ENCODE measurements around the gene DRC7.

The DRC7 gene

GRCh38 chr16:57752581-57753447 lies 58.2 kb downstream of the DRC7 start:
- H3K9ac ChIP-seq (ENCODE audit: low read depth, low read length): no peak overlapping the region
- peaks cover 2% of the 10 kb centered on the region; the same call in 1 of the 2 replicates for H3K4me1 ChIP-seq (ENCODE audit: insufficient read depth, low read length)
- peaks cover 6% of the 10 kb centered on the region; the same call in 1 of the 2 replicates for H3K36me3 ChIP-seq (ENCODE audit: insufficient read depth, low read length)
- no peaks in the 10 kb centered on the region for H3K9me3 ChIP-seq (ENCODE audit: control insufficient read depth, insufficient read depth, low read length)

DNA sequence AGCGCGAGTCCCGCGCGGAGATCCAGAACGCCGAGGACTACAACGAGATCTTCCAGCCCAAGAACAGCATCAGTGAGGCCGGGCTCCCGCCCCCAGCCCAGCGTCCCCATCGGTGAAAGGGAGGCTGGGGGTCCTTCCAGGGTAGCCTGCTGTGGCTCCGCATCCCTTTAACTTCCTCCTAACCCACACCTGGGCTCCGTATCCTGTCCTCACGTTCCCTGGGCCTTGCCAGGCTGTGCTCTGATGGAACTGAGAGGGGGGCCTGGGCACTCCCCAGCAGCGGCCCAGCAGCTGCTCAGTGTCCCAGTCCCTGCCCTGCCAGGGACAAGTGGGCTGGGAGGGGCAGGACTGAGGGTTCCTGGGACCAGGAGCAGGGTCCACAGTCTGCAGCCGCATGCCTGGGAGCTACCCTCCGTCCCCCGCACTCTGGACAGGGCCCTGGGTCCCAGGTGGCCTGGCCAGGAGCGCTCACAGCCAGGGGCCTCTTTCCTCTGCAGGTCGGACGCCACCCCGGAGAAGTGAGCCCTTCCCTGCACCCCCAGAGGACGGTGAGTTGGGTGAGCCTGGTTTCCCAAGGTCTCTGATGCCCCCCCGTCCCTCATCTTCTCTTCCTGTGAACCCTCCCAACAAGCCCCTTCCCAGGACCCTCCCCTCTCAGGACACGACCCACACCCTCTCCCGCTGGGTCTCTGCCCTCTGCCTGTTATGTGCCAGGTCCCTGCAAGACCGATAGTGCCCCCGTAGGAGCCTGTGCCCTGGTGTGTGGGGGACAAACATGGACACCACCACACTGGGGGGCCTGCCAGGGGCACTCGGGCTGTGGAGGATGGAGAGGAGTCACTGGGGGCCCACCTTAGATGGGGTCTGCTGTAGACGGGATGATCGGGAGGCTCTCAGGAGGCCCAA lies 59.1 kb downstream of the DRC7 start:
- no peak overlapping the region for H3K9ac ChIP-seq (ENCODE audit: low read depth, low read length)
- H3K4me1 ChIP-seq (ENCODE audit: insufficient read depth, low read length): peaks cover 2% of the 10 kb centered on the region; the same call in 1 of the 2 replicates
- no peaks in the 10 kb centered on the region for H3K9me3 ChIP-seq (ENCODE audit: control insufficient read depth, insufficient read depth, low read length)
- peaks cover 6% of the 10 kb centered on the region; the same call in 1 of the 2 replicates for H3K36me3 ChIP-seq (ENCODE audit: insufficient read depth, low read length)

DNA sequence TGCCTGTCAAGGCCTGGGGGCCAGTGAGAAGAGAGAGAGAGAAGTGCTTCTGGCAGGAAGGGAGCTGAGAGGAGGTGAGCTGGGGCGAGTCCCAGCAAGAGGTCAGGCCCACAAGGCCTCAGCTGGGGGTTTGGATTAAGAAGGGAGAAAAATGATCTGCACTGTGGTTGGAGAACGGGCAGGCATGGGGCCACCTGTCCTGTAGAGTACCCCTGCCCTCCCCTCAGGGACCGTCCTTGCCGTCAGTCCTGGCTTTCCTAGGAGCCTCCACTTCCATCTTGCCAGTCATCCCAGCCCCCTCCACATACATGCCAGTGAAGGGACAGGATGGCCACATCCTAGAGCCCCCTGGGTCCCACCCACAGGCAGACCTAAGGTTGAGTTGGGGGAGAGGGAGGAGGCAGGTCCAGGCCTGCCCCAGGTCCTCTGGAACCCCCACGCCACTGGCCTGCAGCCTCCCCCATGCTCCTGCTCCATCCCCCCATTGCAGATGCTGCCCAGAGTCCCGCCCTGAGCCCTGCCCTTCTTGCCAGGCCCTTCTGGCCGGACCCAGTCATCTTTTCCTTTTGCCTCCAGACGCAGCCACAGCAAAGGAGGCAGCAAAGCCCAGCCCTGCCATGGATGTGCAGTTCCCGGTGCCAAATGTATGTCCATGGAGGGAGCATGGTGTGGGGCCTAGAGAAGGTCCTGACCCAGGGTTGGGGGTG lies 59.9 kb downstream of the DRC7 start:
- no peak overlapping the region for H3K9ac ChIP-seq (ENCODE audit: low read depth, low read length)
- H3K36me3 ChIP-seq (ENCODE audit: insufficient read depth, low read length): peaks cover 4% of the 10 kb centered on the region; the same call in 1 of the 2 replicates
- H3K4me1 ChIP-seq (ENCODE audit: insufficient read depth, low read length): peaks cover 2% of the 10 kb centered on the region; the same call in 1 of the 2 replicates
- H3K9me3 ChIP-seq (ENCODE audit: control insufficient read depth, insufficient read depth, low read length): no peaks in the 10 kb centered on the region

DNA sequence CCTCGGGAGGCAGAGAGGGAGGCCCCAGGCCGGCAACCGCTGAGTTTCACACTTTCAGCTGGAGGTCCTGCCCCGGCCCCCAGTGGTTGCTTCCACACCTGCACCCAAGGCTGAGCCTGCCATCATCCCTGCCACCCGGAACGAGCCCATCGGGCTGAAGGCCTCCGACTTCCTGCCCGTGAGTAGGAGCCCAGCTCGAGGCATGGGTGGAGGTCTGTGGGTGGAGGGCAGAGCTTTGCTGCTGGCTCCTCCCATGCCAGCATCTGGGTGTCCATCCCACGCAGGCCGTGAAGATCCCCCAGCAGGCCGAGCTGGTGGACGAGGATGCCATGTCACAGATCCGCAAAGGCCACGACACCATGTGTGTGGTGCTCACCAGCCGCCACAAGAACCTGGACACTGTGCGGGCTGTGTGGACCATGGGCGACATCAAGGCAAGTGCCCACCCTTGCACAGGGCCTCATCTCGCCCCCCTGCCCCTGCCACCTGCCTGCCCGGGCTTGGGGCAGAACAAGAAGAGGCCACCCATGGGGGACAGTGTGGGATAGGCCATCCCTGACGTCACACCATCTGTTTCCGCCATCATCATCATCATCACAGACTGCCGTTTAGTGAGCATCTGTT lies 60.6 kb downstream of the DRC7 start:
- Histone ChIP-seq H3K36me3 (ENCODE audit: insufficient read depth, low read length) (no peaks in the 10 kb centered on the region; the same call in 1 of the 2 replicates), H3K9me3 (ENCODE audit: control insufficient read depth, insufficient read depth, low read length) (no peaks in the 10 kb centered on the region), H3K4me1 (ENCODE audit: insufficient read depth, low read length) (peaks cover 4% of the 10 kb centered on the region; the same call in 1 of the 2 replicates), H3K9ac (ENCODE audit: low read depth, low read length) (no peak overlapping the region)

- Histone ChIP-seq H3K4me1 (ENCODE audit: insufficient read depth, low read length) (peaks cover 8% of the 10 kb centered on the region; the same call in 1 of the 2 replicates), H3K36me3 (ENCODE audit: insufficient read depth, low read length) (no peaks in the 10 kb centered on the region; the same call in 1 of the 2 replicates), H3K9me3 (ENCODE audit: control insufficient read depth, insufficient read depth, low read length) (no peaks in the 10 kb centered on the region), H3K9ac (ENCODE audit: low read depth, low read length) (no peak overlapping the region)
These were observed 61.3 kb downstream of the DRC7 start for GRCh38 chr16:57755726-57756423.

DNA sequence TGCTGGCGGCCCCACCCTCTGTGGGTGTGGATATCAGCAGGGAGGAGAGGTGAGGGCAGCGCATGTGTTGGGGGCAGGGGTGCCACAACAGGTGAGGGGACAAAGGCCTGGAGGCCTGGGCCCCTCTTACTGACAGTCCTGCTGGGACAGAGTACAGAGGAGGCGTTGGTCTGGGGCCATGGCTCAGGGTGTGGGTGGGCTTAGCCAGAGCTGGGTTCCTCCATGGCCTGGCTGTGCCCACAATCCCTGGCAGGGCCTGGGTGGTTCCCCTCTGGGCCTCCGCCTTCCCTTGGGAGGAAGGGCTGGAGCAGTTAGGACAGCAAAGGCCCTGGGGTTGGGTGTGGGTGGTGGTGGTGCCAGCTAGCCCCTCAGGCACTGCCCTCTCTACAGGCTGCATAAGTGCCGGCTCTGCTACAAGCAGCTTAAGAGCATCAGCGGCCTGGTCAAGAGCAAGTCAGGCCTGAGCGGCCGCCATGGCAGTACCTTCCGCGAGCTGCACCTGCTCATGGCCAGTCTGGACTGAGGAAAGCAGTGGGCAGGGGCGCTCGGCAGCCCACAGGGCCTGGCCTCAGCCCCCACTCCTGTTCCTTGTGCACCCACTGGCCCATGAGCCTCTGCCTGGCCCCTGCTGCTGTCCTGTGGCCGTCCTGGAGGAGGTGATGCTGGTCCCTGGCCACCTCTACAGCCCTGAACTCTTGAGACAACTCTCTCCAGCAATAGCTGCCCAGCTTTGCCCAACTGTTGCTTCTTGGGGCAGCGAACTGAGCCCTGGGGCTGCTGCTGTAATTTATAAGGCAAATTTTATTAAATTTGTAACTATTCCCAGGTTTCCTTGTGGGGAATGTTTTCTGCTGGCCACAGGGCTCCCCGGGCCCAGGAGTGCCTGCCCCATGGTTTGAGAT lies 62.1 kb downstream of the DRC7 start:
- H3K9ac ChIP-seq (ENCODE audit: low read depth, low read length): no peak overlapping the region
- H3K36me3 ChIP-seq (ENCODE audit: insufficient read depth, low read length): no peaks in the 10 kb centered on the region; the same call in 1 of the 2 replicates

DNA sequence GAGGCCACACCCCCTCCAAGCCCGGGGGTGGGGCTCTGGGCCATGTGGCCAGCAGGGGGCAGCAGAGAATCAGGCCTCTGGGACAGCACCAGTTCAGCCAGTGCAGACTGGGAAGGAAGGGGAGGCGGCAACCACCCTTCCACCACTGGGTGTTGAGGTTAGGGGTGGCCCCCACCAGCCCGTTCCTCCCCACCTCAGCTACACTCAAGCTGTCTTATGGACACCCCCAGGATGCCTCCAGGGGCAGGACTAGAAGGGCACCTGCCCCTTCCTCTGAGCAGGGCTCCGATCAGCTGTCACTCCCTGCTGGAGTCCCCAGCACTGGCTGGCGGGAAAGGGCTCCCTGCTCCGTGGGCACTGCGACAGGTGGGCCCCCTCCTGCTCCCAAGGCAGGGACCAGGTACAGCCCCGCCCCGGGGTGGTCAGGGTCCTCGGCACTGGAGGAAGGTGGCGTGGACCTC lies 62.8 kb downstream of the DRC7 start:
- Histone ChIP-seq H3K9me3 (ENCODE audit: control insufficient read depth, insufficient read depth, low read length) (no peaks in the 10 kb centered on the region), H3K36me3 (ENCODE audit: insufficient read depth, low read length) (no peaks in the 10 kb centered on the region; the same call in 1 of the 2 replicates), H3K9ac (ENCODE audit: low read depth, low read length) (no peak overlapping the region), H3K4me1 (ENCODE audit: insufficient read depth, low read length) (peaks cover 8% of the 10 kb centered on the region; the same call in 1 of the 2 replicates)

More for the DNA sequence above, 62.1 kb downstream of the DRC7 start:
- H3K9me3 ChIP-seq (ENCODE audit: control insufficient read depth, insufficient read depth, low read length): no peaks in the 10 kb centered on the region
- peaks cover 8% of the 10 kb centered on the region; the same call in 1 of the 2 replicates for H3K4me1 ChIP-seq (ENCODE audit: insufficient read depth, low read length)

- Histone ChIP-seq H3K36me3 (ENCODE audit: insufficient read depth, low read length) (no peaks in the 10 kb centered on the region; the same call in 1 of the 2 replicates), H3K9me3 (ENCODE audit: control insufficient read depth, insufficient read depth, low read length) (no peaks in the 10 kb centered on the region), H3K9ac (ENCODE audit: low read depth, low read length) (no peak overlapping the region)
These were observed 63.3 kb downstream of the DRC7 start for GRCh38 chr16:57757883-57758282.

DNA sequence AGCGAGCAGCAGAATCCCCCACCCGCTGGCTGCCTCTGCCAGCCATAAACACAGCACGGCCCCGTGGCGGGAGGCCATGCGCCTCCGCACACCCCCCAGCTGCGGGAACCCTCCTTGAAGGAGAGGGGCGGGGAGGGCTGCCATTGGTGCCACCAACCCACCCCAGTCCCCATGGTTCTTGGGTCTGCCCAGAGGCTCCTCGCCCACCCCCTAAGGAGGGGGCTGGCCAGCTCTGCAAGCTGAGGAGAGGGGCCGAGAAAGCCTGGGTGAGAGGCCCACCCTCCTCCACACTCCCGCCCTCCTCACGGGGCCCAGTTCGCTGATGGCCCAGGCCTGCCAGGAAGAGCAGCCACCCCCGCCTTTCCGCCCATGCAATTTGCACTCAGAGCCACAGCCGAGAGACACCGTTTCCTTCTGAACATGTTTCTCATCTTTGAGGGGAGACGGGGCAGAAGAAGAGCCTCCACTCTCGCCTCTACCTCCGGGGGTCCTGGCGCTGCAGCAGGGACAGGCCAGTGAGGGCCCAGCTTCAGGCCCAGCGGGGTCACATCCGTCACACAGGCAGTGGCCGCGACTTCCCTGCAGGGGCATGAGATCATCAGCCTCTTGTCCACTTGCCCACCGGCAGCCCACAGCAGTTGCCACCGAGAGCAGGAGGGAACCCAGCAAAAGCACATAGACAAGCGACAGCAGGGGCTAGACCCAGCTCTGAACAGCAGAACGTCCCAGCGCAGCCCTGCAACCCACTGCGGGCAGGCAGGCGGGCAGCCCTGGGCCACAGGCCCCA lies 63.9 kb downstream of the DRC7 start:
- Histone ChIP-seq H3K4me1 (ENCODE audit: insufficient read depth, low read length) (peaks cover 8% of the 10 kb centered on the region; the same call in 1 of the 2 replicates), H3K9me3 (ENCODE audit: control insufficient read depth, insufficient read depth, low read length) (no peaks in the 10 kb centered on the region), H3K9ac (ENCODE audit: low read depth, low read length) (no peak overlapping the region), H3K36me3 (ENCODE audit: insufficient read depth, low read length) (no peaks in the 10 kb centered on the region; the same call in 1 of the 2 replicates)

More at GRCh38 chr16:57757883-57758282, 63.3 kb downstream of the DRC7 start:
- peaks cover 8% of the 10 kb centered on the region; the same call in 1 of the 2 replicates for H3K4me1 ChIP-seq (ENCODE audit: insufficient read depth, low read length)

GRCh38 chr16:57759131-57759530 lies 64.5 kb downstream of the DRC7 start:
- H3K4me1 ChIP-seq (ENCODE audit: insufficient read depth, low read length): peaks cover 8% of the 10 kb centered on the region; the same call in 1 of the 2 replicates
- H3K36me3 ChIP-seq (ENCODE audit: insufficient read depth, low read length): no peaks in the 10 kb centered on the region; the same call in 1 of the 2 replicates
- no peaks in the 10 kb centered on the region for H3K9me3 ChIP-seq (ENCODE audit: control insufficient read depth, insufficient read depth, low read length)
- H3K9ac ChIP-seq (ENCODE audit: low read depth, low read length): no peak overlapping the region

GRCh38 chr16:57759541-57760356 lies 65.1 kb downstream of the DRC7 start:
- Histone ChIP-seq H3K9me3 (ENCODE audit: control insufficient read depth, insufficient read depth, low read length) (no peaks in the 10 kb centered on the region), H3K9ac (ENCODE audit: low read depth, low read length) (no peak overlapping the region), H3K36me3 (ENCODE audit: insufficient read depth, low read length) (no peaks in the 10 kb centered on the region; the same call in 1 of the 2 replicates), H3K4me1 (ENCODE audit: insufficient read depth, low read length) (peaks cover 11% of the 10 kb centered on the region; the same call in 1 of the 2 replicates)
